Muscle of leg (tissue), 11 donors: ENCODE data around the gene GPS1. TPM values are rescaled to one million over a fixed set of nuclear protein-coding genes. Genes with fewer than 3 reads are reported as not detected.

Experiments
- DNase-seq: peaks from one replicate; pipeline ENCODE4 v3.0.0; 2013
- H3K27ac ChIP-seq: one replicate; pipeline ENCODE4 v1.5.1; 2013; ENCODE audit warnings: mild to moderate bottlenecking, low read length, control low read depth
- H3K27me3 ChIP-seq: one replicate; pipeline ENCODE4 v1.6.1; 2013; ENCODE audit warnings: low read length; ENCODE audit not compliant: control insufficient read depth, insufficient read depth
- H3K36me3 ChIP-seq: one replicate; pipeline ENCODE4 v1.6.1; 2013; ENCODE audit warnings: low read length; ENCODE audit not compliant: control insufficient read depth, insufficient read depth
- H3K4me1 ChIP-seq: one replicate; pipeline ENCODE4 v1.6.1; 2013; ENCODE audit warnings: low read length; ENCODE audit not compliant: control insufficient read depth, insufficient read depth
- H3K4me3 ChIP-seq: one replicate; pipeline ENCODE4 v1.5.1; 2013; ENCODE audit warnings: low read length, control low read depth
- H3K9me3 ChIP-seq: replicated peaks from 2 replicates; pipeline ENCODE4 v1.6.1; 2013; ENCODE audit warnings: low read depth, low read length; ENCODE audit not compliant: control insufficient read depth
- WGBS: methylation state at CpG from one replicate; pipeline ENCODE4 v1.1.5; 2013; ENCODE audit warnings: missing lambda C conversion rate; ENCODE audit not compliant: insufficient coverage; 5-methylcytosine and 5-hydroxymethylcytosine counted together
- polyA plus RNA-seq, 8 donors: library from polyadenylated mRNA; unstranded; fragments of 120-200 nt; gene quantifications; one replicate each; pipeline versions ENCODE4 v1.2.1 to v1.2.3, GENCODE V29; 2013; ENCODE audit warnings: inconsistent platforms in 1 of 8, low replicate concordance in 1 of 8; ENCODE audit not compliant: insufficient read length in 8 of 8, insufficient read depth in 1 of 8
- total RNA-seq: library from RNA; stranded (reverse); fragments of 120-200 nt; gene quantifications from one replicate; pipeline ENCODE4 v1.2.4, GENCODE V29; 2013

GPS1 gene
- total and polyA plus RNA-seq, 9 donors, result 68.1 to 87.7 (median 76.7) TPM

DNA sequence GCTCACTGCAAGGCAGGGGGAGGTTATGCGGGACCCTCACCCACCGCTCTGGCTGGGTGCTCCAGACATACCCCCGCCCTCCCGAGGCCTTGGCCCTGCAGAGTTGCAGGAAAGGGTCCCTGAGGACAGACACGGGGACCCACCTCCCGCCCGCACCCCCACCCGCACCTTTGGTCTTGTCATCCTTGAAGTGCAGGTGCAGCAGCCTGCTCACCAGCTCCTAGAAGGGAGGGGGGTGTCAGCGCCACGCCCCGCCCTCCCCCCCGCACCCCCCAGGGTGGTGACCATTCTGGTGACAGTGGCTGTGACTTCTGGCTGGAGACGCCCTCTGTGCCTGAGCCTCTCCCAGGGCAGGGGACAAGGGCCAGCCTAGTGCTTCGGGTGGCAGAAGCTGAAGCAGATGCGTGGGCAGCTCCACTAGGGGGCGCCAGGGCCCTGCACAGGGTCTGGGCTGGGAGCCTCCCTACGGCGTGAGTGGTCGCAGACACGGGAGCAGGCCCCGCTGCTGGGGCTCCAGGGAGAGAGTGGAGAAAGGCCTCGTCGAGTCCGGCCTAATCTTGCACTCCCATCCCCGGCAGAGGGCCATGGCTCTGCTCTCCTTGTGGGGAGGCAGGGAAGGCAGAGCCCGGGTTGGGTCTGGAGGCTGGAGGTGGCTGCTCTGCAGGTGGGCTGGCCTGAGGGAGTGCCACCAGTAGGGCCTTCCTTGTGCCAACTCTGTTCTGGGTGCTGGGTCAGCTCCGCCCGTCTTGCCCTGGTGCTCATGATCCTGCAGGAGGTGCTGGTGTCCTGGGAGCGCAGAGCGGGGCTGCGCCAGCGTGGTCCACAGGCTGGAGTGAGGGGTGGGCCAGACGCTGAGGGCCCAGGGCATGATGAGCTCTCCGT lies 31.8 kb upstream of the GPS1 start:
- H3K4me1 ChIP-seq, result peaks cover 35% of the 10 kb centered on the region
- DNase-seq, result no peak
- WGBS, result 63% methylated on average over 26 of the region's 34 CpGs
- no peaks in the 10 kb centered on the region for H3K9me3 ChIP-seq
- no peaks in the 10 kb centered on the region for H3K27me3 ChIP-seq
- H3K36me3 ChIP-seq, result peaks cover 21% of the 10 kb centered on the region
- H3K27ac ChIP-seq, result no peak overlapping the region
- no peak overlapping the region for H3K4me3 ChIP-seq

DNA sequence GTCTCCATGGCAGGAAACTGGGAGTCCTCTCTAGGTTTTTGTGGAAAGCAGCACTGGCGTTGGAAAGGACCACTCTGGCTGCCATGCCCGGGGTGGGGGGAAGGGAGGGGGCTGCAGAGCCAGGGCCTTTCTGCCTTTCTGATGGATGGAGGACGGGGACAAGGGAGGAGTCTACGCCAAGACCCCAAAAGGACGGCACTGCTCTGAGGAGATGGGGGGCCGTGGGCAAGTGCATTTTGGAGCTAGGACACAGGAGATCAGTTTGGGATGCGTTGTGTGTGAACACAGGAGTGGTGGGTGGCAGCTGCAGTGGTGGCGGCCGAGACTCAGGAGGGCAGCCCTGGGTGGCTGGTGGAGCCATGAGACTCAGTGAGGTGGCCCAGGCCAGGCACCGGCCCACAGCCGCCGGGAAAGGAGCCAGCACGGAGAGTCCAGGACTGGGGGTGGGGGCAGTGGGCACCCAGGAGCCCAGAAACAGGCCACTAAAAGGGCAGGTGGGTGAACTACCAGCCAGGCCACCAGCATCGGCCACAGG lies 31.1 kb upstream of the GPS1 start:
- H3K27ac ChIP-seq, result no peak overlapping the region
- no peak for DNase-seq
- H3K4me1 ChIP-seq, result peaks cover 35% of the 10 kb centered on the region
- H3K36me3 ChIP-seq, result peaks cover 21% of the 10 kb centered on the region
- WGBS, result 72% methylated on average over 14 of the region's 14 CpGs
- H3K27me3 ChIP-seq, result no peaks in the 10 kb centered on the region
- no peak overlapping the region for H3K4me3 ChIP-seq
- no peaks in the 10 kb centered on the region for H3K9me3 ChIP-seq

DNA sequence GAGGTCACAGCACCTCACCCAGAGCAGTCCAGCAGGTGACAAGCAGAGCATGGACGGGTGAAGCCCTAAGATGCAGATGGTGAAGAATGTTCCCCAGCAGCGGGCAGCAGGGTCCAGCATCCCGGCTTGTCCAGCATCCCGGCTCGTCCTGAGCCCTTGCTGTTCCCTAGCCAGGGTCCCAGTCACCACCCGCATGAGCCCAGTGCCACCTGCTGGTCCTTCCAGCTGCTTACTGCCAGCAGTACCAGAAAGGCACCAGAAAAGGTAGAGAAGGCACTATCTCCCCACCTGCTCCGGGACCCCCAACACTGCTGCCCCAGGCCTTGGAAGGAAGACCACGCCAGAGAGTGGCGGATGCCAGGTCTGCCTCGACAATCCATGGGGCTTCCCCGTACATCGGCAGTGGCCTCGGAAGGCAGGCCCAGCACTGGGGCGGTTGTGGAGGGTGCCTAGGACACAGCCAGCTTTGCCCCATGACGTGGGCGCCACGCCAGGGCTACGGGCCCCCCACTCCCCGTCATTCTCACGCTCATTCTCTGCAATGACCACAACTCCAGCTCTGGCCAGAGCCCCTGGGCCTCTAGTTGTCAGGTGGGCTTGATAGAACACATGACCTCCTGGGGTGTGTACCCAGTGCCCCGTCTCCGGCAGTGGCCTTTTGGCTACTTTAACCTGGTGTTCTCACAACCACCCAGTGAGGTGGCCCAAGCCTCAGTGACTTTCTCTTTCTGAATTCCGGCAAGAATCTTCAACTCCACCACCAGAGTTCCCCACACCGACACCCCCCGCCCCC lies 30.4 kb upstream of the GPS1 start:
- Histone ChIP-seq H3K4me1 (peaks cover 35% of the 10 kb centered on the region), H3K9me3 (no peaks in the 10 kb centered on the region), H3K36me3 (peaks cover 21% of the 10 kb centered on the region), H3K27ac (no peak overlapping the region), H3K4me3 (peak overlapping the region; percentile 93), H3K27me3 (no peaks in the 10 kb centered on the region)
- WGBS, result 47% methylated on average over 19 of the region's 25 CpGs
- DNase-seq, result peak; percentile 79

DNA sequence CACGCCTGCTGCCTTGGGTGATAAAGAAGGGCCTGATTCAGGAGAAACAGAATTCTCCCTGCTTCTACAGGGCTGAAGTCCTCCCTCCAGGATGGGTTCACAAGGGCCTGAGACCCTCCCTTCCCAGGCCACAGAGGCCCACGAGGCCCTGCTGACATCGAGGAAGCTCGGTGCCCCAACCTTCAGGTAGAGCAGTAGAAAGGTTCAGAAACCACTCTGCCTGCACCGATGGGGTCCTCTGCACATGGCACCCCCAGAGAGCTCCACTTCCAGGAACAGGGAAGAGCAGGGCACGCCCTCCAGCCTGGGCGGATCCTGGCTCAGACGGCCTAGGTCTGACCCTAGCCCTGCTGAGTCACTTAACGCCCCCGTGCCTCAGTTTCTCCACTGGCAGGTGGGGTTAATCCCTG lies 29.8 kb upstream of the GPS1 start:
- H3K36me3 ChIP-seq, result peaks cover 19% of the 10 kb centered on the region
- H3K9me3 ChIP-seq, result no peaks in the 10 kb centered on the region
- peaks cover 35% of the 10 kb centered on the region for H3K4me1 ChIP-seq
- peak; percentile 40 for DNase-seq
- H3K4me3 ChIP-seq, result peak overlapping the region; percentile 93
- H3K27ac ChIP-seq, result no peak overlapping the region
- 9% methylated on average over 9 of the region's 10 CpGs for WGBS
- no peaks in the 10 kb centered on the region for H3K27me3 ChIP-seq

DNA sequence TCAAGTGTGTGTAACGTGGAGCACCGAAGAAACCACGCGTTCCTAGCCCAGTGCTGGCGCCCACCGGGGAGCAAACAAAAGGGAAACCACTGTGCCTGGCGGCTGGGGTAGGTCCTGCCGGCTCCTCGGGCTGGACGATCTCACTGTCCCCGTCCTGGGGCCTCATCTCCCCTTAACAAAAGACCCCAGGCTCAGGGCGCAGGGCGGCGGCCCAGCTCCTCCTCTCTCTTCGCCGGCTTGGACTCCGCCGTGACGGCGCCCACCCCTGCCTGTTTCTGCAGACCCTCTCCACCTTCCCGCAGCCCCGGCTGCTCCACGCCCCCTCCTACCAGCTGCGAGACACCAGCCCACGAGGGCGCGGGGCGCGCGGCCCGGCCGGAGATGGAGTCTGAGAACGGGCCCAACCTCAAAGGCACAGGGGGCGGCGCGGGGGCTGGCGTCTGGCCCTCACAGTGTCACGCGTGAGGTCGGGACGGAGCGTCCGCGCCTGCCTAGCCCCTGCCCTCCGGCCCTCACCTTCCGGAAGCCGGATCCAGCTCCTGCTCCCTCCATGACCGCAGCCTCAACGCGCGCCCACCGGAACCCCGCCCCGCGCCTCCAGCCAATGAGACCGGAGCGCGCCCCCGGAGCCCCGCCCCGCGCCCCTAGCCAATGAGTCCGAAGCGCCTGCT lies 29.3 kb upstream of the GPS1 start, which contains the start of gene CENPX:
Gene CENPX (minus strand): TSS at position 569 of the 671 bp plus-strand sequence. CDS start 17 bp downstream, at position 552.
- H3K27ac ChIP-seq, result peak within 1 kb of the TSS; percentile 57
- H3K4me1 ChIP-seq, result peaks cover 36% of the 10 kb centered on the region
- WGBS, result under 1% methylated on average over 62 of the region's 64 CpGs

DNA sequence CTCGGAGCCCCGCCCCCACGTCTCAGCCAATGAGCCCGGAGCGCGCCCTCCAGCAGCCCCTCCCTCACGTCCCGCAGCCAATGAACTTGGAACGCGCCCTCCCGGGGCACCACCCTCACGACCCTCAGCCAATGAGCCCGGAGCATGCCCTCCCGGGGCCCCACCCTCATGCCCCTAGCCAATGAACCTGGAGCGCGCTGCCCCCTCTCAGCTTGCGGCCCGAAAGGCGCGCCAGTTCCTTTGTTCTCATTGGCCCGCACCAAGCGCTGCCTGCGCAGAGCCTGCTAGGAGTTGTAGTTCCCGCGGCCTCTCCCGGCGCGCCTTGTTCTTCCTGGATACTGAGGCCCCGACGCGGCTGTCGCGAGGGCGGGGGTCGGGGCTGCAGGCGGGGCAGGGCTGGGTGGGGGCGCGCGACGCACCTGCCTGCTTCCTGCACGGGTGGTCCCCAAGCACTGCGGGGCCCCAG lies 28.7 kb upstream of the GPS1 start, which contains the start of gene LRRC45:
Gene LRRC45 (plus strand): TSS at position 325 of the 466 bp plus-strand sequence. CDS start 339 bp downstream, outside the sequence.
- Histone ChIP-seq H3K4me3 (peak within 1 kb of the TSS; percentile 93), H3K4me1 (peaks cover 37% of the 10 kb centered on the region), H3K9me3 (no peaks in the 10 kb centered on the region), H3K27ac (peak within 1 kb of the TSS; percentile 57), H3K27me3 (no peaks in the 10 kb centered on the region), H3K36me3 (peaks cover 13% of the 10 kb centered on the region)
- peak; percentile 100 for DNase-seq
- WGBS, result 0% methylated on average over 42 of the region's 42 CpGs

More for the DNA sequence above, 29.3 kb upstream of the GPS1 start, which contains the start of gene CENPX:
- DNase-seq, result no peak
- Histone ChIP-seq H3K36me3 (peaks cover 17% of the 10 kb centered on the region), H3K9me3 (no peaks in the 10 kb centered on the region), H3K27me3 (no peaks in the 10 kb centered on the region), H3K4me3 (peak within 1 kb of the TSS; percentile 93)

DNA sequence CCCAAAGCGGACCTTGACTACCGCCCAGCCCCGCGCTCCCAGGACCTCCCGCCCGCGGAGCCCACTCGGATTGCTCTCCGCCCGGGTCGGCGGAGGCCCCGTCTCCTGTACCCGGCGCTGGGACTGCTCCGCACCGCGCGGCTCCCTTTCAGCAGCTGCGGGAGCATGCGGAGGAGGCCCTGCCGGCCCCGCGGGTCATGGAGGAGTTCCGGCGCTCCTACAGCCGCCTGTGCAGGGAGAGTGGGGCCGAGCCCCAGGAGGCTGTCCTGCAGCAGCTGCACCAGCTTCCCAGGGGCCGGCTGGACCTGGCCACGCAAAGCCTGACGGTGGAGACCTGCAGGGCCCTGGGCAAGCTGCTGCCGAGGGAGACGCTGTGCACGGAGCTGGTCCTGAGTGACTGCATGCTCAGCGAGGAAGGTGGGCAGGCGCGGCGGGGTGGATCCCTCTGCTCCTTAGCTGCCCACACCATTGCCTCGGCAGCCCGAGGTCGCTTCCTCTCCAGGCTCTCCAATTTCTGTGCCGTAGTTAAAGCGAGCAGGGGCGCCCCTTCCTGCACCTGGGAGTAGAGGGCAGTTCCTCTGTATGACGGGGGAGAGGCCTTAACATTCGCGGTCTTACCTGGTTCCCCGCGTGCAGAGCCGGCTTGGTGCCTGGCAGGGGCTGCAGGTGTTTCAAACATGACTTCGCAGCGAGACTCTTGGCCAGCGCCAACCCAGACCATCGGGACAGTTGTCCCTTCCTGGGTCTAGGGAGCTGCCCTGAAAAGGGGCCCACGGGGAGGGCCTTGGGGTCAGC lies 28.1 kb upstream of the GPS1 start:
- no peaks in the 10 kb centered on the region for H3K27me3 ChIP-seq
- H3K9me3 ChIP-seq, result no peaks in the 10 kb centered on the region
- peaks cover 7% of the 10 kb centered on the region for H3K36me3 ChIP-seq
- DNase-seq, result peak; percentile 37
- H3K4me1 ChIP-seq, result peaks cover 30% of the 10 kb centered on the region
- WGBS, result 1% methylated on average over 49 of the region's 55 CpGs
- no peak overlapping the region for H3K27ac ChIP-seq
- H3K4me3 ChIP-seq, result peak overlapping the region; percentile 72

DNA sequence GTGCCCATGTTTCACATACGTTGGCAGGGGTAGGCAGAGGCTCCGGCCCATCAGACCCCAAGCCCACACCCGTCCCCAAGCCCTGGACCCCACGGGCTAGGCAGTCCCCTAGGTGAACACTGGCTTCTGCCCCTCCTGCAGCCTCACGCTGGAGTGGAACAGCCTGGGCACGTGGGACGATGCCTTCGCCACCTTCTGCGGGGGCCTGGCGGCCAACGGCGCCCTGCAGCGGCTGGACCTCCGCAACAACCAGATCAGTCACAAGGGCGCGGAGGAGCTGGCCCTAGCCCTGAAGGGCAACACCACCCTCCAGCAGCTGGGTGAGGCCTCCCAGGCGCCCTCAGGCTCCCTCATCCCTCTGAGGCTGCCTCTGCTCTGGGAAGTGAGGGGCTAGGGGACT lies 26.8 kb upstream of the GPS1 start:
- Histone ChIP-seq H3K36me3 (peaks cover 5% of the 10 kb centered on the region), H3K4me3 (no peak overlapping the region), H3K4me1 (peaks cover 33% of the 10 kb centered on the region), H3K9me3 (no peaks in the 10 kb centered on the region), H3K27ac (no peak overlapping the region), H3K27me3 (no peaks in the 10 kb centered on the region)
- WGBS, result 96% methylated on average over 16 of the region's 17 CpGs
- no peak for DNase-seq
